NOMO-1 treated with DMSO at 0.1 percent for 48 hours (cell line): ENCODE data around the gene GNAO1.
"Not testable (repeated sequence)": the region's sequence is repeated elsewhere in the genome, so short reads cannot be mapped to it uniquely, and the experiment has no call there.

ENCODE experiments used
- DNase-seq: peaks from one replicate; lab custom pipeline; 2025; ENCODE audit not compliant: unreplicated experiment; lab: John Stamatoyannopoulos, UW

The GNAO1 gene

GRCh38 chr16:56380778-56381485 lies 189.6 kb downstream of the GNAO1 start:
- DNase-seq: not testable (repeated sequence)

GRCh38 chr16:56382459-56382858 lies 191.2 kb downstream of the GNAO1 start:
- no peak for DNase-seq

GRCh38 chr16:56382901-56383355 lies 191.6 kb downstream of the GNAO1 start:
- no peak for DNase-seq

- DNase-seq: no peak
These were observed 192.9 kb downstream of the GNAO1 start for GRCh38 chr16:56384074-56384721.

DNA sequence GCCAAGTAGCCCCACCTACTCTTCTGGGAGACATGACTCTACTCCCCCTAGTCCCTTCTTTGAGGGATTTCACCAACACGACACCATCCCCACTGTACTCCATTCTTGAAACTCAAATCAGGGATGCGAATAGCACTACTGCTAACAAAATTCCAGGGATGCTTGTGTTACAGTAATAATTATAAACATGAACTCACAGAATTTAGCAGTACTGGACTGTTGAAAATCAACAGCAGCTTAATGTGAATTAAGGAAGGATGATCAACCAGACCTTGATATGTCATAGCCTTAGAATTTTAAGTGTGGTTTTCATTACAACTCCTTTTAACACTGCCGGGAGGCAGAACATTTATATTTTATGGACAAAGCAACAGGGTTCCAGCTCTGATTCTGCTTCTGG lies 196.1 kb downstream of the GNAO1 start:
- DNase-seq: no peak

DNA sequence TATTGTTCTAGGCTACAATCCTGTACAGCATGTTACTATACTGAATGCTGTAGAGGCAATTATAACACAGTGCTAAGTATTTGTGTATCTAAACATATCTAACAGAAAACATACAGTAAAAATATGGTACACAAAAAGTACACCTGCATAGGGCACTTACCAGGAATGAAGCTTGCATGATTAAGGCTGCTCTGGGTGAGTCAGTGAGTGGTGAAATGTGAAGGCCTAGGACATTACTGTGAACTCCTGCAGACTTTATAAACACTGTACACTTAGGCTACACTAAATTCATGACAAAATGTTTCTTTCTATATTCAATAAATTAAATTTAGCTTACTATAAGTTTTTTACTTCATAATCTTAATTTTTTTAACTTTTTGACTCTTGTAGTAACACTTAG lies 196.9 kb downstream of the GNAO1 start:
- no peak for DNase-seq

DNA sequence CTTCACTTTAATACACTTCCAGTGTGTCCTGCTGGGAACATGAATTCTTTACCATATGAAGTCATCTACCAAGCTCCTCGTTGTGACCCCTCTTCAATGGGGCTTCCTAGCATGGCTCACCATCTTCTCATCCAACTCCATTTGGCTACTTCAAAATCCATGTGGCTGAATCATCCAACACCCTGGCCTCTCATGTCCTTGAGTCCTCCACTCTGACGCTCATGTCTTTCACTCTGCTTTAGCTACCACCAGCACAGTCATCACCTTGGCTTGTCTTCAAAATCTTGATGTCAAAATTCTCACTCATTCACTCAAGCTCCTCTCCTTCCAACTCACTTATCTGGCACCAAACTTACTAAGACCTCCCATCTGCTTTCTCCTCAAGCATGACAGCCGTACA lies 198.3 kb downstream of the GNAO1 start:
- DNase-seq: no peak

DNA sequence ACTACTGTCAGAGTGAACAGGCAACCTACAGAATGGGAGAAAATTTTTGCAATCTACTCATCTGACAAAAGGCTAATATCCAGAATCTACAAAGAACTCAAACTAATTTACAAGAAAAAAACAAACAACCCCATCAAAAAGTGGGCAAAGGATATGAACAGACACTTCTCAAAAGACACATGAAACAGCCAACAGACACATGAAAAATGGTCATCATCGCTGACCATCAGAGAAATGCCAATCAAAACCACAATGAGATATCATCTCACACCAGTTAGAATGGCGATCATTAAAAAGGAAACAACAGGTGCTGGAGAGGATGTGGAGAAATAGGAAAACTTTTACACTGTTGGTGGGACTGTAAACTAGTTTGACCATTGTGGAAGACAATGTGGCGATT lies 205.4 kb downstream of the GNAO1 start:
- DNase-seq: not testable (repeated sequence)

GRCh38 chr16:56399047-56399446 lies 207.8 kb downstream of the GNAO1 start:
- DNase-seq: no peak

- peak; percentile 23 for DNase-seq
These were observed 208.2 kb downstream of the GNAO1 start for GRCh38 chr16:56399486-56399885.

DNA sequence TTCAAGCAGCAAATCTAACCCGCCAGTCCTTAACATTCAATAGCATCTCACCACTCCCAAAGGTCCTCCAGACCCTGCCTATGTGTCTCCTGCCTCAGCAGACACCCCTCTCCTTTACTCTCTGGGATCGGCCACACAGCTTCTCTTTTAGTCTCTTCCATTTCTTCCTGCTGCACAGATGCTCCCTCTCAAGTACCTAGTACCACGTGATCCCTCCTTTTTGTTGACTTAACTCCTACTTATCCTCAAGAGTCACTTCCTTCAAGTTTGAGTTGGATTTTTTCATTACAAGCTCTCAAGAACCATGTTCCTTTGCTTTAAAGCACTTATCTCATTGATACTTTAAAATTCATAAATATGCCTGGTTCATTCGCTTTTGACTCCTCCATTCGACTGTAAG lies 209.2 kb downstream of the GNAO1 start:
- no peak for DNase-seq

DNA sequence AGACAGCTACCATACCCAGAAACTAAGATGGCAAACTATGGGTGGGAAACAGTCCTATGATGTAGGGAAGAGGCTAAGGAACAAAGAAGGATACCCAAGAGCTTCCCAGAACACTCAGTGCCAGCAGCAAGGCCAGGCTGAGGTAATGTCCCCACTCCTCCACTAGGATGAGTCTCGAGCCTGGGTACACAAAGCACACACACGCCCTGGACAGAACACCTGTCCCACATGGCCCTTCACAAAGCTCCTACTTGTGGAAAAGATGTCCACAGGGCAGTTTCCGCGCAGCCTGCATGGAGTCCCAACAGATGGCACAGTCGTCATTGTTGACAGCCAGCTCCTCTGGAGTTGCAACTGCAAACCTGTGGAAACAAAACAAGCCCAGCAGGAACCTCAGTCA lies 210.2 kb downstream of the GNAO1 start:
- no peak for DNase-seq

- no peak for DNase-seq
These were observed 214.8 kb downstream of the GNAO1 start for GRCh38 chr16:56405977-56406672.
